ENCODE results near the gene XRCC3. TPM values are rescaled to one million over a fixed set of nuclear protein-coding genes. Genes with fewer than 3 reads are reported as not detected.

XRCC3 gene
- total and polyA plus RNA-seq, 2 experiments from 2014 or later = 7.7 to 9.1 TPM

DNA sequence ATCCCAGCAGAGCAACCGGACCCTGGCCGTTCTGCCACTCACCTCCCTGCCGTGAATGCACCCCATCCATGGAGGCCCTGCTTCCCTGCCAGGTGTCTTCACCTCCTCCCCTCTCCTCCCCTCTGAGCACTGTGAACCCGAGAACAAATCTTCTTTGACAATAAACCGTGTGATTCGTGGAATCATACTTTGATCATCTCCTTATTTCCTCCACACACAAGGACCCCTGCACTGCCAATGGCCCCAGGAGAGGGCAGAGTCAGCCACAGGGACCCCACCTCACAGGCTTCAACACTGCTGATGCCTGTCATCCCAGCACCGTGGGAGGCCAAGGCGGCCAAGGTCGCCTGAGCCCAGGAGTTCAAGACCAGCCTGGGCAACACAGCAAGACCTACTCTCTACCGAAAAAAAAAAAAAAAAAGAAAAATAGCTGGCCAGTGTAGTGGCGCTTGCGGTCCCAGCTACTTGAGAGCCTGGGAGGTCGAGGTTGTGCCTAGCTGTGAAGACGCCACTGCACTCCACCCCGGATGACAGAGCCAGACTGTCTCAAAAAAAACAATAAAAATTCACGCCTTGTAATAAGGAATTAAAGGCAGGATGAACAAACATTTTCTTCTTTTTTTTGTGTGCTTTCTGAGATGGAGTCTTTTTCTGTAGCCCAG, 1.1 kb downstream of the XRCC3 start:
- Histone ChIP-seq H3K9me3 (ENCODE audit: low read depth) (no peaks in the 10 kb centered on the region), H3K27me3 (no peaks in the 10 kb centered on the region), H2AFZ (no peak overlapping the region), H3K27ac (no peak overlapping the region), H4K20me1 (ENCODE audit: insufficient read depth, poor library complexity, severe bottlenecking) (peaks cover 27% of the 10 kb centered on the region), H3K36me3 (replicated peaks; ENCODE audit: insufficient read depth, low read depth) (no peaks in the 10 kb centered on the region), H3K4me2 (peak overlapping the region; percentile 75), H3K4me1 (ENCODE audit: insufficient read depth) (peaks cover 16% of the 10 kb centered on the region), H3K79me2 (peaks cover 41% of the 10 kb centered on the region), H3K9me2 (replicated peaks; ENCODE audit: insufficient read depth) (no peaks in the 10 kb centered on the region), H3K4me3 (peak overlapping the region; percentile 19)
- WGBS (ENCODE audit: low lambda C conversion rate, missing lambda C conversion rate) = 77% methylated on average over 16 of the region's 16 CpGs
- TF ChIP-seq, protein P1, sequence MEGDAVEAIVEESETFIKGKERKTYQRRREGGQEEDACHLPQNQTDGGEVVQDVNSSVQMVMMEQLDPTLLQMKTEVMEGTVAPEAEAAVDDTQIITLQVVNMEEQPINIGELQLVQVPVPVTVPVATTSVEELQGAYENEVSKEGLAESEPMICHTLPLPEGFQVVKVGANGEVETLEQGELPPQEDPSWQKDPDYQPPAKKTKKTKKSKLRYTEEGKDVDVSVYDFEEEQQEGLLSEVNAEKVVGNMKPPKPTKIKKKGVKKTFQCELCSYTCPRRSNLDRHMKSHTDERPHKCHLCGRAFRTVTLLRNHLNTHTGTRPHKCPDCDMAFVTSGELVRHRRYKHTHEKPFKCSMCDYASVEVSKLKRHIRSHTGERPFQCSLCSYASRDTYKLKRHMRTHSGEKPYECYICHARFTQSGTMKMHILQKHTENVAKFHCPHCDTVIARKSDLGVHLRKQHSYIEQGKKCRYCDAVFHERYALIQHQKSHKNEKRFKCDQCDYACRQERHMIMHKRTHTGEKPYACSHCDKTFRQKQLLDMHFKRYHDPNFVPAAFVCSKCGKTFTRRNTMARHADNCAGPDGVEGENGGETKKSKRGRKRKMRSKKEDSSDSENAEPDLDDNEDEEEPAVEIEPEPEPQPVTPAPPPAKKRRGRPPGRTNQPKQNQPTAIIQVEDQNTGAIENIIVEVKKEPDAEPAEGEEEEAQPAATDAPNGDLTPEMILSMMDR (IDR thresholded peaks at IDR 0.05; ENCODE audit: poor library complexity) = no peak
- no peak for TF ChIP-seq EZH2phosphoT487 (IDR thresholded peaks at IDR 0.05; ENCODE audit: low read depth, severe bottlenecking, unreplicated experiment)
- TF ChIP-seq EZH2 (IDR thresholded peaks at IDR 0.05; ENCODE audit: borderline replicate concordance) = no peak
- DNase-seq (ENCODE audit: low spot score) = no peak

DNA sequence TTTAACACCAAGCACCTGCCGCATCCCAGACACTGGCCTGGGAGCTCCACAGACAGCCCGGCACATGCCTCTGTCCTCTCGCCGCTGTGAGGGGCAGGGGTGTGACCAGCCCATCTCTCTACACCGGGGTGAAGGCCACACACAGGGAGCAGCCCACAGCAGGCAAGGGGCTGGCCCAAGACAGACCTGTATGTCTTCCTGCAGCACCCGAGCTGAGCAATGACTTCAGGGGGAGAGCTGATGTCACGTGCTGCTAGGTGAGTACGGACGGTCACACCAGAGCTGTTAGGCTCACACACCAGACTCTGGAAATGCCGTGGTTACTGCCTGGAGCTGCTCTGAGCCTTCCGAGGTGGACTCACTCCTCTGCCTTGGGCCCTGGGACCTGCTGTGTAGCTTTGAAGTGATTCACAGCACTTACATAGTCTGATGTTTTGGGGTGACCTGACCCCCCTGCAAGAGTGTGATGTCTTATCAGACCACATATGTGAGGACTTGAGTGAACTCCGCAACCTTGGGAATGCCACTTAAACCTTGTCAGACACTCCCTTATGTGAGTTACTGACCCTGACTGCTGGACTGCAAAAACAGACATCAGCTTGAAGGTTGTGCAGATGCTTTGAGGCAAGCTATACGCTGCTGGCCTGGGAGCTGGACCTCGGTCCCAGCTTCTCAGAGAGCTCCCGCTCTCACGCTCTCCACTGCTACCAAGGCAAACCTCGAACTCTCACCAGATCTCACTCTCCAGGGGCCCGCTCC, 1.8 kb downstream of the XRCC3 start:
- no peak overlapping the region for H3K4me2 ChIP-seq
- H3K27me3 ChIP-seq = no peaks in the 10 kb centered on the region
- DNase-seq (ENCODE audit: low spot score) = no peak
- H3K79me2 ChIP-seq = peaks cover 34% of the 10 kb centered on the region
- TF ChIP-seq, protein P1 (IDR thresholded peaks at IDR 0.05; ENCODE audit: poor library complexity) = no peak
- TF ChIP-seq EZH2phosphoT487 (IDR thresholded peaks at IDR 0.05; ENCODE audit: low read depth, severe bottlenecking, unreplicated experiment) (no peak), EZH2 (IDR thresholded peaks at IDR 0.05; ENCODE audit: borderline replicate concordance) (no peak)
- no peaks in the 10 kb centered on the region for H3K9me3 ChIP-seq (ENCODE audit: low read depth)
- H3K4me1 ChIP-seq (ENCODE audit: insufficient read depth) = peaks cover 16% of the 10 kb centered on the region
- 80% methylated on average over 18 of the region's 18 CpGs for WGBS (ENCODE audit: low lambda C conversion rate, missing lambda C conversion rate)
- H3K36me3 ChIP-seq (replicated peaks; ENCODE audit: insufficient read depth, low read depth) = no peaks in the 10 kb centered on the region
- H3K9me2 ChIP-seq (replicated peaks; ENCODE audit: insufficient read depth) = no peaks in the 10 kb centered on the region
- no peak overlapping the region for H3K4me3 ChIP-seq
- peaks cover 22% of the 10 kb centered on the region for H4K20me1 ChIP-seq (ENCODE audit: insufficient read depth, poor library complexity, severe bottlenecking)
- H2AFZ ChIP-seq = no peak overlapping the region
- no peak overlapping the region for H3K27ac ChIP-seq

DNA sequence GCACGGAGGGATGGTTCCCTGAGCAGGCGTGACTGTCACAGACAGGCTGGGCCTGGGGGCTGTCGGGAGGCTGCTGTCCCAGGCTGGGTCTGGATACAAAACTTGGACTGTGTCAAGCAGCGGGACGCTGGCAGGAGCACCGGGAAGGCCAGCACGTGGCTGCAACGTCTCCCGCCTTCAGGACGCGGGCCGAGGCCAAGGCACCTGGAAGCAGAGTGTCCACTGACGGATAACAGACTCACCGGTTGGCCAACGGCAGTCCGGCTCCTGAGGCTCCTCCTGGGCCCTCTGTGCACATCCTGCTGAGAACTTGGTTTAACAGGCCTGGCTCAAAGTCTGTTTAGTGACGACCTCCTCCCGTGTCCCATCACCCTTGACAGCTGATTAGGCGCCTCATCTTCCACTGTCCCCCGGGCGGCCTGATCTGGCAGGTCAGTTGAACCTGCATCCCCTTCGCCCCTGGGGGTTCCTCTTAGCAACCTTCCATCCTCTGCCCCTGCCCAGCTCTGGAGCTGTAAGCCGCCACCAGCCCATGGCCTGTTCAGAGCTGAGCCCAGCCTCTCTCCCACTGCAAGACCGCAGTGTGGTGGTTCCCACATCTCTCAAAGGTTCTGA, 2.5 kb downstream of the XRCC3 start:
- Histone ChIP-seq H3K36me3 (replicated peaks; ENCODE audit: insufficient read depth, low read depth) (no peaks in the 10 kb centered on the region), H3K4me1 (ENCODE audit: insufficient read depth) (peaks cover 16% of the 10 kb centered on the region), H3K27me3 (no peaks in the 10 kb centered on the region), H4K20me1 (ENCODE audit: insufficient read depth, poor library complexity, severe bottlenecking) (peaks cover 15% of the 10 kb centered on the region), H3K4me3 (no peak overlapping the region), H3K79me2 (peaks cover 26% of the 10 kb centered on the region), H3K4me2 (no peak overlapping the region), H3K9me2 (replicated peaks; ENCODE audit: insufficient read depth) (no peaks in the 10 kb centered on the region), H3K27ac (no peak overlapping the region), H3K9me3 (ENCODE audit: low read depth) (no peaks in the 10 kb centered on the region), H2AFZ (no peak overlapping the region)
- DNase-seq (ENCODE audit: low spot score) = no peak
- TF ChIP-seq, protein P1 (IDR thresholded peaks at IDR 0.05; ENCODE audit: poor library complexity) = no peak
- TF ChIP-seq EZH2phosphoT487 (IDR thresholded peaks at IDR 0.05; ENCODE audit: low read depth, severe bottlenecking, unreplicated experiment) (no peak), EZH2 (IDR thresholded peaks at IDR 0.05; ENCODE audit: borderline replicate concordance) (no peak)
- WGBS (ENCODE audit: low lambda C conversion rate, missing lambda C conversion rate) = 83% methylated on average over 24 of the region's 24 CpGs
